Right lobe of liver (tissue), 6 donors: ENCODE measurements around the gene PSMB9. TPM values are rescaled to one million over a fixed set of nuclear protein-coding genes. Genes with fewer than 3 reads are reported as not detected.

ENCODE experiments used
- ATAC-seq, 4 donors: fragments of 200-7000 bp; cut with Tn5 transposase; one replicate each; pipeline ENCODE4 v1.9.1; 2020; ENCODE audit warnings: mild to moderate bottlenecking in 4 of 4, moderate library complexity in 4 of 4
- DNase-seq, 3 donors: peaks; one replicate each; pipeline ENCODE4 v3.0.0-alpha.2; 2020
- H3K27ac ChIP-seq, 3 donors: fragments of 200-600 bp; one replicate each; pipeline ENCODE4 v1.8.0; 2022
- H3K27me3 ChIP-seq, 2 donors: fragments of 200-600 bp; one replicate each; pipeline ENCODE4 v1.8.0; 2022
- H3K36me3 ChIP-seq, 4 donors: fragments of 200-600 bp; sonication (generic) in 1 of 4; one replicate each; pipeline versions ENCODE4 v1.5.1 to v1.8.0; 2017 to 2022; ENCODE audit warnings: control low read depth in 1 of 4
- H3K4me1 ChIP-seq, 4 donors: fragments of 200-600 bp; sonication (generic) in 1 of 4; one replicate each; pipeline versions ENCODE4 v1.5.1 to v1.8.0; 2017 to 2022; ENCODE audit warnings: control low read depth in 1 of 4
- H3K4me3 ChIP-seq, 3 donors: fragments of 200-600 bp; one replicate each; pipeline ENCODE4 v1.8.0; 2022
- H3K9me3 ChIP-seq, 4 donors: fragments of 200-600 bp; sonication (generic) in 1 of 4; one replicate each; pipeline versions ENCODE4 v1.5.1 to v1.8.0; 2017 to 2022; ENCODE audit warnings: control low read depth in 1 of 4
- POLR2A ChIP-seq: fragments of 450-650 bp; IDR thresholded peaks from one replicate; pipeline ENCODE4 v1.6.1; 2017; ENCODE audit warnings: antibody characterized with exemption, mild to moderate bottlenecking
- WGBS: methylation state at CpG from one replicate; pipeline ENCODE4 v1.1.6; 2018; ENCODE audit warnings: low coverage, low lambda C conversion rate; ENCODE audit not compliant: insufficient coverage; ENCODE audit errors: missing lambda C conversion rate; 5-methylcytosine and 5-hydroxymethylcytosine counted together
- intact Hi-C, 2 donors: fragments of 100-400 bp; cut with DNase I; formaldehyde crosslinking; loops; one replicate each; pipeline versions ENCODE4 v1.11.2 to v1.14.1; 2022
- total RNA-seq, 6 experiments: library from RNA; depleted of rRNA in 2 of 6; stranded (reverse); fragments of >200 nt in 2 of 6; fragmentation: NEBNext Ultra II Directional in 3 of 6; extraction: Animal tissue kit (Norgen Biotek cat#: 25700) in 3 of 6; gene quantifications; one replicate each; pipeline versions ENCODE4 v1.1.0 to v1.2.4, GENCODE V29; 2016 to 2023
- TF ChIP-seq, protein P1 (sequence below), 4 donors: fragments of 200-600 bp in 3 of 4; fragments of 450-650 bp in 1 of 4; IDR thresholded peaks; one replicate each; pipeline versions ENCODE4 v1.5.1 to v1.8.0; 2016 to 2022; ENCODE audit warnings: antibody characterized with exemption in 4 of 4, mild to moderate bottlenecking in 2 of 4
- donor health status: DM: no; HTN: yes; CAD: no.
- donor health status: DM: no; HTN: no; CAD: no.
- donor health status: DM: no; HTN: no; CAD: no.
- donor health status: DM: no; HTN: yes; CAD: no.
- donor health status: DM: no; HTN: yes; CAD: no.

PSMB9 gene
- total RNA-seq, 6 experiments from 2014 or later, result 7.1 to 33.2 (median 18.0) TPM

DNA sequence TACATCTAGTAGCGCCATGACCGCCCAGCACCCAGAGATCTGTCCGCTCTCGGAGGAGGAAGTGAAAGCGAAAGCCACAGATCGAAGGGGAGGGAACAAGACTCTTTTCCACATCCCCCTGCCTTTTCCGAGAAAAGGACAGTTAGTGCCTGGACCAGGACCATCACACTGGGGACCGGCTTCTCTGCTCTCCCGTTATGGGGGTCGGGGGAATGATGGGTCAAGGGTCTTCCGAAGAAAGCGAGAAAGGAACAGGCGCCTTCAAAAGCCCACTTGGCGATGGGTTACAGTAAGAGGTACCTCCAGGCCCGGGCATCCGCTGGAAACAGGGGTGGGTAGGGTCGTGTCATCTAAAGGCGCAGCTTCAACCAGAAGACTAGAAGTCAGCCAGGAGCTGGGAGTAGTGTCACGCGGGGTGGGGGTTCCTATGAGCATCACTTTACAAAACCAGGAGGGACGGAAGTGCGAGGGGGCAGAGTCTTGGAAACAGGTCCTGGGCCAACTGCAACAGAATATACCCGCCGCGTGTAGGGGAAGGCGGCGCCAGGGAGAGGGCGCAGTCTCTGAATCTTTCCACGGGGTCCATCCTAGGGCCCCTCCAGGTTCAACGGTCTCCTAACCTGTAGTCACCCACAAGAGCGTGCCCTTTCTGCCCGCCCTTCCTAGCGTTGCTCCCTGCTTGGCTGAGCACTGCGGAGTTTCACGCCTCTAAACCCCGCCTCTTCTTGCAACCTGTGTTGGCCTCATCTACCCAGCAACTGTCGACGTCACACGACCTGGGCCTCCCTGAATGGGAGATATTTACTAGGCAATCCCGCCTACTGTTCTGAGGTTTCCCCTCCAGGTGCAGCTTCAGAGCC, 9.8 kb upstream of the PSMB9 start, which contains the start of gene PSMB8:
Gene PSMB8 (minus strand): TSS at position 69 of the 860 bp plus-strand sequence. CDS start 51 bp downstream, at position 18.
- ATAC-seq (peak; percentile 91 to 96 (median 94)), DNase-seq (peak; percentile 97 to 98 (median 98))
- no peaks in the 10 kb centered on the region for H3K27me3 ChIP-seq
- peak within 1 kb of the TSS; percentile 79 to 96 (median 92) for H3K4me3 ChIP-seq
- H3K27ac ChIP-seq, result peak within 1 kb of the TSS; percentile 94 to 98 (median 96)
- TF ChIP-seq, protein P1, sequence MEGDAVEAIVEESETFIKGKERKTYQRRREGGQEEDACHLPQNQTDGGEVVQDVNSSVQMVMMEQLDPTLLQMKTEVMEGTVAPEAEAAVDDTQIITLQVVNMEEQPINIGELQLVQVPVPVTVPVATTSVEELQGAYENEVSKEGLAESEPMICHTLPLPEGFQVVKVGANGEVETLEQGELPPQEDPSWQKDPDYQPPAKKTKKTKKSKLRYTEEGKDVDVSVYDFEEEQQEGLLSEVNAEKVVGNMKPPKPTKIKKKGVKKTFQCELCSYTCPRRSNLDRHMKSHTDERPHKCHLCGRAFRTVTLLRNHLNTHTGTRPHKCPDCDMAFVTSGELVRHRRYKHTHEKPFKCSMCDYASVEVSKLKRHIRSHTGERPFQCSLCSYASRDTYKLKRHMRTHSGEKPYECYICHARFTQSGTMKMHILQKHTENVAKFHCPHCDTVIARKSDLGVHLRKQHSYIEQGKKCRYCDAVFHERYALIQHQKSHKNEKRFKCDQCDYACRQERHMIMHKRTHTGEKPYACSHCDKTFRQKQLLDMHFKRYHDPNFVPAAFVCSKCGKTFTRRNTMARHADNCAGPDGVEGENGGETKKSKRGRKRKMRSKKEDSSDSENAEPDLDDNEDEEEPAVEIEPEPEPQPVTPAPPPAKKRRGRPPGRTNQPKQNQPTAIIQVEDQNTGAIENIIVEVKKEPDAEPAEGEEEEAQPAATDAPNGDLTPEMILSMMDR (IDR thresholded peaks at IDR 0.05), result peak; percentile 10 to 22 (median 17)
- TF ChIP-seq POLR2A, result peak; percentile 82
- peaks cover 0 to 34% (median 10%) of the 10 kb centered on the region in 4 donors for H3K4me1 ChIP-seq
- H3K36me3 ChIP-seq, result peaks cover 5 to 40% (median 12%) of the 10 kb centered on the region in 4 donors
- 1% methylated on average over 31 of the region's 40 CpGs for WGBS
- no peaks in the 10 kb centered on the region for H3K9me3 ChIP-seq
- intact Hi-C loops, result no loop called here

DNA sequence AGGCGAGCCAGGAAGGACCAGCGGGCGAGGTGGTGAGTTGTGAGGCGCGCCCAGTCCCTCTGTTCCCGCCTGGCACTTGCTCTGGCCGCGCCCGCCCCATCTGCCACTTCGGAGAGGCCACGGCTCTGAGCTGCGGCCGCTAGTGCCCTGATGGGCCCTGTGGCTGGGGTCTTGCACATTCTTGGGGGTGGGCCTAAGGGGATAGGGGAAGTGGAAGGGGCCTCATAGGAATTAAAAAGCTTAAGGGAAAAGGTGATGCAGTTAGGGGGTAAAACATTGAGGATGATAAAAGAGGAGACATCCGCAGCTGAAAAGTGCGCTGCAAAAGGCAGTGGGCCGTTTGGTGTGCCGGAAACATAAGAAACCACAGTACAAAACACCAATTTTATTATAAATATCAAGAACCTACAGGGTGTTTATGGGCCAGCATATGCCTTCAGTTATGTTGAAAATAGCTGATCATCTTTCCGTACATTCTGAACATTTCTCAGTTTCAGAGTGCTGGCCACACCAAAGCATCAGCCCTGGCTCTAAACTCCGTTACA, 9.1 kb upstream of the PSMB9 start:
- TF ChIP-seq, protein P1 (IDR thresholded peaks at IDR 0.05), result no peak
- TF ChIP-seq POLR2A, result no peak
- H3K4me1 ChIP-seq, result peaks cover 0 to 34% (median 10%) of the 10 kb centered on the region in 4 donors
- H3K9me3 ChIP-seq, result no peaks in the 10 kb centered on the region
- WGBS, result 13% methylated on average over 14 of the region's 19 CpGs
- H3K4me3 ChIP-seq, result peak overlapping the region; percentile 79 to 96 (median 92)
- DNase-seq, result no peak
- intact Hi-C loops, result no loop called here
- no peak for ATAC-seq
- peaks cover 6 to 43% (median 15%) of the 10 kb centered on the region in 4 donors for H3K36me3 ChIP-seq
- peak overlapping the region; percentile 94 to 98 (median 96) for H3K27ac ChIP-seq
- H3K27me3 ChIP-seq, result no peaks in the 10 kb centered on the region

DNA sequence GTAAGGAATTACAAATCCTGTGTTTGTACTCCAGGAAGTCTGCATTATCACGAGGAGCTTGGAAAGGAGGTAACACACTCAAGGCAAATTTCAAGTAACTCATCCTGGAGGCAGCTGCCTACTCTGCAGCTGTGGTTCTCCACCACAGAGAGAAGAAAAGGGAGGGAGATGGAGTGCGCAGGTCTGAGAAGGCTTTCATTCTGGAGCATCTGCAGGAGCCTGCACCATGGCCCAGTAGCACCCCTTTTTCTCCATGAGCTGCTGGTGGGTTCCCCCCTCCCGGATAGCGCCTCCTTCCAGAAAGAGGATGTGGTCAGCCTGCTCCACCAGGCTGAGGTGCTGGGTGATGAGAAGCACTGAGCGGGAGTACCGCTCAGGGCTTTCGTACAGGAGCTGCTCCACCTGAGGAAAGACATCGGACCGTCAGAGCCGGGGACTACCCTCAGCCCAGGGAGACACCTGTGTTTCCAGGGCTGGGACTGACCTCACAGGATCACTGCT, 8.6 kb upstream of the PSMB9 start:
- H3K27me3 ChIP-seq, result no peaks in the 10 kb centered on the region
- ATAC-seq (no peak), DNase-seq (peak in 1 of 3 donors; percentile 38)
- H3K4me1 ChIP-seq, result peaks cover 0 to 33% (median 10%) of the 10 kb centered on the region in 4 donors
- intact Hi-C loops, result no loop called here
- H3K36me3 ChIP-seq, result peaks cover 10 to 48% (median 20%) of the 10 kb centered on the region in 4 donors
- WGBS, result 48% methylated on average over 4 of the region's 10 CpGs
- TF ChIP-seq, protein P1 (IDR thresholded peaks at IDR 0.05), result no peak
- no peak for TF ChIP-seq POLR2A
- H3K27ac ChIP-seq, result peak overlapping the region; percentile 94 to 98 (median 96)
- peak overlapping the region; percentile 79 to 96 (median 92) for H3K4me3 ChIP-seq
- H3K9me3 ChIP-seq, result no peaks in the 10 kb centered on the region

DNA sequence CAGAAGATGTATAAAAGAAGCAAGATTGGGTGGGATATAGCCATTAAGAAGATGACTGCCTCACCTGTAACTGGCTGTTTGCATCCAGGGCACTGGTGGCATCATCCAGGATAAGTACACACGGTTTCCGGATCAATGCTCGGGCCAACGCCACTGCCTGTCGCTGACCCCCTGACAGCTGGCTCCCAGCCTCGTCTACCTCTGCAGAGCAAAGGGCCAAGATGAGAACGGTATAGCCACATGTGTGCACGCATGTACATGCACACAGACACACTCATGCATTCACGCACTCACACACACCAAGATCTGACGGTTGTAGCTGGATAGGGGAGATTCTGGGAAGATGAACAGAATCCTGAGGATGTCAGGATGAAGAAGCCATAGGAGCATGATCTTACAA, 7.0 kb upstream of the PSMB9 start:
- no peaks in the 10 kb centered on the region for H3K27me3 ChIP-seq
- TF ChIP-seq, protein P1 (IDR thresholded peaks at IDR 0.05), result no peak
- TF ChIP-seq POLR2A, result no peak
- DNase-seq (no peak), ATAC-seq (no peak)
- intact Hi-C loops, result no loop called here
- H3K4me1 ChIP-seq, result peaks cover 0 to 22% (median 7%) of the 10 kb centered on the region in 4 donors
- 58% methylated on average over 9 of the region's 10 CpGs for WGBS
- peaks cover 10 to 56% (median 21%) of the 10 kb centered on the region in 4 donors for H3K36me3 ChIP-seq
- H3K9me3 ChIP-seq, result no peaks in the 10 kb centered on the region
- no peak overlapping the region for H3K27ac ChIP-seq
- H3K4me3 ChIP-seq, result no peak overlapping the region
